ENCODE results near the gene ZDHHC9.

ZDHHC9 gene

DNA sequence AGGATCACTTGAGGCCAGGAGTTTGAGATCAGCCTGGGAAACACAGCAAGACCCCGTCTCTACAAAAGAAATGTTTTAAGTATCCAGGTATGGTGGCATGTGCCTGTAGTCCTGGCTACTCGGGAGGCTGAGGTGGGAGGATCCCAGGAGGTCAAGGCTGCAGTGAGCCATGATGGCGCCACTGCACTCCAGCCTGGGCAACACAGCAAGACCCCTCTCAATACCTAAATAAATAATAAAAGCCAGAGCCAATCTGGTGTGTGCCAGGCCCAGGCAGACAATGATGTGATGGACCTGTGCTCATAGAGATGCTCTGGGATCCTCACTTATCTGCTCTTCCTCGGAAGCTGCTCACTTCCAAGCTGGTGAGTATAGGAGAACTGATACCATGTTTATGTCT, 82.1 kb downstream of the ZDHHC9 start:
- no peak for DNase-seq

DNA sequence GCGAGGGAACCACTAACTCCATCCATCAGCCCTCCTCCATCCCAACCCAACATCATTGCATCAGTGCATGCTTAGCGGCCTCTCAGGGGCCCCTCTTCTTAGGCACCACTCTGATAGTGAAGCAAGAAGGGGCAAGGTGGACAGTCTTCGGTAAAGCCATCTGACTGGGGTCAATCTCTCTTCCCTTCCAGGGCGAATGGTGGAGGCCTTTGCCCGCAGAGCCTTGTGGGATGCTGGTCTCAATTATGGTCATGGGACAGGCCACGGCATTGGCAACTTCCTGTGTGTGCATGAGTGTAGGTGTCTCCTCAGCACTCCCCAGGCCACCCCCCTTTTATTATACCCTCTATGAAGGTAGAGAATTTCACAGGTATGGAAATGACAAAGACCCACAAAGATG, 82.7 kb downstream of the ZDHHC9 start:
- no peak for DNase-seq

DNA sequence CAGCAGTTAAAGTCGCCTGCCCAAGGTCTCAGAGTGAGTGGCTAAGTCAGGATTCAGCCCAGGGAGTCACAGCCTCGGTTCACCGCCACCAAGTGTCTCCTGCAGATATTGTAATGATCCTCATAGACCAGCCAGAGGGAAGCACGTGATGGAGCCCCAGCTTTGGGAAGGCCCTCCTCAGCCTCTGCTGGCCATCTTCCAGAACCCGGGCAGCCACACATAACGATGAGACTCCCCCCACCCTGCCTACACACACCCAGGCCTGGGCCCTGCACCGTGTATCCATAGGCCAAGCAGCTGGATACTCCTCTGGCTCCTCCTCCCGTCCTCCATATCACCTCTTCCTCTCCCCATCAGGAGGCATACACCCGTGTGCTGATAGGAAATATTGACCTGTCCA, 83.5 kb downstream of the ZDHHC9 start:
- no peak for DNase-seq

DNA sequence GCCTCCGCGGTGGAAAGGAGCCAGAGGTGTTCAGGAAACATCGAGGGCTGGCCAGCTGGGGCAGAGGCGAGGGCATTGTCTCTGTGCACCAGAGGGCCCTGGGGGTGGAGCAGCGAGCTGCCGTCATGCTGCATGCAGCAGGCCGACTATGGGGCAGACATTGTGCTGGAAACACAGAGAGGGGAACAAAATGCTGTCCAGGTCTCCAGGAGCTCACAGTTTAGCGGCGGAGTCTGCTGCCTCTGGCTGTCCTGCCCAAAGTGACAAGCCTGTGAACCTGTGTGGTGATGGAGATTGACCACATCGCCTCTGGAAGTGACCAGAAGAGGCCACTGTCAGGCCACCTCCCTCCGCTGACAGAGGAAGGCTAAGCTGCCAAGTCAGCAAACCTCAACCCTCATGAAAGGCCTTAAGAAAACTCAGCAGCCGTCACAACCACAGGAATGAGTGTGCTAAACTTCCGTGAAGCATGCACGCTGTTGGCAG, 84.1 kb downstream of the ZDHHC9 start:
- no peak for DNase-seq

DNA sequence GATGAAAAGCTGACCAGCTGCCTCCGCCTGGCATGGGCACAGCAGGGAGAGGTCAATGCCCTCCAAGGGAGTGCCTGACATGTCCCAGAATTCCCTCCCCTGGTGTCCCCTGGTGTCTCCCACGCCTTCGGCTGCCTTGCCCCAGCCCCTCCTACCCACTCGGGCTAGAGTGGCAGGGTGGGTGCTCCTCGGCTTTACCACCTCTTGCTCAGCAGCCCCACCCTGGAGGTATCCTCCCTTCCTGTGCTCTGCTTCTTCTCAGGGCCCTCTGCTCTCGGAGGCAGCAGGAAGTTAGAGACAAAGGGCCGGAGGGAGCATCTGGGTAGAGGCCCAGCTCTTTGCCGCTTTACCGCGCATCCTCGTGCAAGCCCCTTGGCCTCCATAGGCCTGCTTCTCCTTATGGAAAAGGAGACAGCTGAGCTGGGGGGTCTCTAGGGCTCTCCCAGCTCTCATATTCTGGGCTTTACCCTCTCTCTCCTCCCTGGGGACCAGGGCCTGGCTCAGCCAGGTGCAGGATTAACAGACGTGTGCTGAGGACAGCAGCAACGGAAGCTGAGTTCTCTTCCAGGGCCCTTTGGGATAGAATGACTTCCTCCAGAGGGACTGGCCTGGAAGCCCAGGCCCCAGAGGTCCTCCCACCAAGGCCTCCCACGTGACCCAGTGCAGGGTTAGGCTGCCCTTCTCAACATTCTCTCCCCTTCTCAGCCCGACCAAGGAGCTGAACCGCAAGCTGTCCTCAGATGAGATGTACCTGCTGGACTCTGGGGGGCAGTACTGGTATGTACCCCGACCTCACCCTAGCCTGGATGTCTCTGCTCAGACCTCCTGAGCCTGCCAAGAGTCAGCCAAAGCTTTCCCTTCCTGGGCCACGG, 87.7 kb downstream of the ZDHHC9 start:
- no peak for DNase-seq

DNA sequence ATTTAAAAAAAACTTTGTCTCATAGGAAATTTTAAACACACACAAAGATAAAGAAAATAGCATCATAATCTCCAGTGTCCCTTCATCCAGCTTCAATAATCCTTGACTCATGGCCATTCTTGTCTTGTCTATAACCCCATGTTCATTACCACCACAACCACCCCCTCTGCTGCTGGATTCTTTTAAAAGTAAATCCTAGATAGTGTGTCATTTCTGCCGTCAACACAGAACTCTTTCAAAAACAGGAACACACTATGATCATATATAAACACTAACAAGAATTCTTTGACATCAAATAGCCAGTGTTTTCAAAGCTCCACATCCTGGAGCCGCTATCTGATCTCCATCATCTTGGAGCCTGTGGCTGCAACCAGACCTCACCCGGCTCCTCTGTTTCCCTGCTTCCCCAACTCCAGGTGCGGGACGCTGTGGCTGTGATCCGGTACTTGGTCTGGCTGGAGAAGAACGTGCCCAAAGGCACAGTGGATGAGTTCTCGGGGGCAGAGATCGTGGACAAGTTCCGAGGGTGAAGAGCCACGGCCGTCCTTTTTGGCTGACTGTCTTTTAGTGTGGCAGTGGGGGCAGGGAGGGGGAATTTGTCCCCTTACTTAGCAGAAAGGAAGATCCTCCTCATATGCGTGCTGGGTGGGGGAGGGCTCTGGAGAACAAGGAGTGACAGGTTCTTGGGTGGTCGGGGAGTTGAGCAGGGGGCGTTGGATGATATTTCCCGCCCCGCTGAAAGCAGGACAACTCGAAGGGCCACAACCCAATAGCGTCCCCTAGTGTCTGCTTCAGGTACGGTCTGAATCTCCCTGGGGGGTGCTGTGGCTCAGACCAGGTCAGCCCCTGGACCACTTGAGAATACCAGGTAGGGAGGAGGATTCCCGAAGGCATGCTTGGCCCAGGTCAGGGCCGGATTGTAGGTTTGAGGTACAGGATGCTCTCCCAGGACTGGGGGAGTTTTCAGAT, 89.3 kb downstream of the ZDHHC9 start:
- no peak for DNase-seq

Data from SW 1271 (cell line).